Right hindlimb (tissue), 1 donor: ENCODE measurements around the gene RAB9A.
"Not testable (repeated sequence)": the region's sequence is repeated elsewhere in the genome, so short reads cannot be mapped to it uniquely, and the experiment has no call there.

Experiments
- DNase-seq: peaks from one replicate; pipeline ENCODE4 v3.0.0-alpha.2; 2018

RAB9A gene

GRCh38 chrX:13670197-13670596, 18.7 kb upstream of the RAB9A start:
- no peak for DNase-seq

GRCh38 chrX:13673016-13673415, 15.9 kb upstream of the RAB9A start:
- DNase-seq: no peak

GRCh38 chrX:13676885-13677284, 12.0 kb upstream of the RAB9A start:
- DNase-seq: no peak

GRCh38 chrX:13679700-13680099, 9.2 kb upstream of the RAB9A start:
- DNase-seq: not testable (repeated sequence)

- no peak for DNase-seq
Measured at GRCh38 chrX:13681595-13681994, 7.3 kb upstream of the RAB9A start.

GRCh38 chrX:13684361-13684760, 4.6 kb upstream of the RAB9A start:
- no peak for DNase-seq

GRCh38 chrX:13685126-13685763, 3.7 kb upstream of the RAB9A start:
- no peak for DNase-seq

- DNase-seq: no peak
Measured at GRCh38 chrX:13687203-13687602, 1.7 kb upstream of the RAB9A start.

GRCh38 chrX:13688384-13688957, 457 bp upstream of the RAB9A start:
- DNase-seq: no peak

- no peak for DNase-seq
Measured at GRCh38 chrX:13689741-13690211, 848 bp downstream of the RAB9A start.

- DNase-seq: no peak
Measured at GRCh38 chrX:13690836-13691235, 1.9 kb downstream of the RAB9A start.

- DNase-seq: no peak
Measured at GRCh38 chrX:13691841-13692371, 3.0 kb downstream of the RAB9A start.

GRCh38 chrX:13692771-13693231, 3.9 kb downstream of the RAB9A start:
- no peak for DNase-seq

- no peak for DNase-seq
Measured at GRCh38 chrX:13693341-13693961, 4.5 kb downstream of the RAB9A start.

GRCh38 chrX:13694359-13694758, 5.4 kb downstream of the RAB9A start:
- DNase-seq: no peak

- no peak for DNase-seq
Measured at GRCh38 chrX:13694983-13695382, 6.1 kb downstream of the RAB9A start.

- no peak for DNase-seq
Measured at GRCh38 chrX:13695601-13696115, 6.7 kb downstream of the RAB9A start.

- DNase-seq: no peak
Measured at GRCh38 chrX:13697455-13697854, 8.5 kb downstream of the RAB9A start.

- DNase-seq: no peak
Measured at GRCh38 chrX:13697976-13698375, 9.0 kb downstream of the RAB9A start.

- DNase-seq: no peak
Measured at GRCh38 chrX:13698432-13698831, 9.5 kb downstream of the RAB9A start.

- no peak for DNase-seq
Measured at GRCh38 chrX:13699183-13699826, 10.4 kb downstream of the RAB9A start.

- no peak for DNase-seq
Measured at GRCh38 chrX:13700380-13700779, 11.5 kb downstream of the RAB9A start.

GRCh38 chrX:13702111-13702789, 13.3 kb downstream of the RAB9A start:
- no peak for DNase-seq
